Cardiac muscle cell (in vitro differentiated cells and primary cell): ENCODE data around the gene FHOD1. TPM values are rescaled to one million over a fixed set of nuclear protein-coding genes. Genes with fewer than 3 reads are reported as not detected.
A peak's percentile ranks its signal among the peaks of the same experiment; 100 is the strongest.

Source experiments
- DNase-seq, 2 donors: peaks; one replicate each; pipeline versions ENCODE4 v3.0.0 to v3.0.0-alpha.2; 2010 to 2017; ENCODE audit warnings: low read depth in 1 of 2, low spot score in 1 of 2
- H3K27ac ChIP-seq: fragments of 200-600 bp; sonication (generic); 2 replicates; pipeline ENCODE4 v1.5.1; 2016
- H3K27me3 ChIP-seq: fragments of 200-600 bp; sonication (generic); 2 replicates; pipeline ENCODE4 v1.6.0; 2016; ENCODE audit warnings: control low read depth
- H3K36me3 ChIP-seq: fragments of 200-600 bp; sonication (generic); 2 replicates; pipeline ENCODE4 v1.5.1; 2016; ENCODE audit warnings: control low read depth
- H3K4me1 ChIP-seq: fragments of 200-600 bp; sonication (generic); 2 replicates; pipeline ENCODE4 v1.8.1; 2017; ENCODE audit warnings: low read depth, mild to moderate bottlenecking, mixed run types
- H3K4me3 ChIP-seq: fragments of 200-600 bp; sonication (generic); 2 replicates; pipeline ENCODE4 v1.5.1; 2016; ENCODE audit warnings: mild to moderate bottlenecking
- H3K9me3 ChIP-seq: fragments of 200-600 bp; sonication (generic); 2 replicates; pipeline ENCODE4 v1.5.1; 2017; ENCODE audit warnings: low read depth, mild to moderate bottlenecking, control low read depth
- CTCF ChIP-seq: IDR thresholded peaks from 2 replicates; pipeline ENCODE4 v1.5.1; 2012; ENCODE audit warnings: low read depth, mild to moderate bottlenecking, low read length
- polyA plus RNA-seq: library from polyadenylated mRNA; unstranded; fragments of >200 nt; fragmentation: Nextera tagmentation; extraction: Ambion mirVana; gene quantifications from 2 replicates; pipeline ENCODE4 v1.2.1, GENCODE V29; 2016
- total RNA-seq: library from RNA; depleted of rRNA; stranded (reverse); fragments of >200 nt; gene quantifications from 2 replicates; pipeline ENCODE4 v1.2.3, GENCODE V29; 2016

Gene FHOD1
- total and polyA plus RNA-seq, 2 experiments from 2014 or later, result 17.9 to 18.5 TPM

- Histone ChIP-seq H3K4me1 (no peaks in the 10 kb centered on the region), H3K9me3 (no peaks in the 10 kb centered on the region), H3K4me3 (peak overlapping the region; percentile 95), H3K27me3 (no peaks in the 10 kb centered on the region), H3K36me3 (peaks cover 13% of the 10 kb centered on the region), H3K27ac (no peak overlapping the region)
- no peak for TF ChIP-seq CTCF
- DNase-seq, result no peak
Measured at GRCh38 chr16:67226295-67226803, 20.9 kb downstream of the FHOD1 start.

GRCh38 chr16:67223992-67224391, 23.3 kb downstream of the FHOD1 start:
- H3K4me1 ChIP-seq, result no peaks in the 10 kb centered on the region
- no peak overlapping the region for H3K4me3 ChIP-seq
- H3K27me3 ChIP-seq, result no peaks in the 10 kb centered on the region
- no peak for TF ChIP-seq CTCF
- no peak overlapping the region for H3K27ac ChIP-seq
- DNase-seq, result no peak
- H3K9me3 ChIP-seq, result no peaks in the 10 kb centered on the region
- H3K36me3 ChIP-seq, result no peaks in the 10 kb centered on the region

GRCh38 chr16:67216612-67217490, 30.4 kb downstream of the FHOD1 start:
- no peaks in the 10 kb centered on the region for H3K4me1 ChIP-seq
- peak in 1 of 2 donors; percentile 44 for DNase-seq
- H3K36me3 ChIP-seq, result no peaks in the 10 kb centered on the region
- H3K27me3 ChIP-seq, result no peaks in the 10 kb centered on the region
- H3K27ac ChIP-seq, result no peak overlapping the region
- no peak overlapping the region for H3K4me3 ChIP-seq
- no peaks in the 10 kb centered on the region for H3K9me3 ChIP-seq
- no peak for TF ChIP-seq CTCF

GRCh38 chr16:67215706-67216105, 31.6 kb downstream of the FHOD1 start:
- H3K27me3 ChIP-seq, result no peaks in the 10 kb centered on the region
- no peaks in the 10 kb centered on the region for H3K4me1 ChIP-seq
- no peak for DNase-seq
- no peak overlapping the region for H3K27ac ChIP-seq
- TF ChIP-seq CTCF, result no peak
- no peaks in the 10 kb centered on the region for H3K36me3 ChIP-seq
- H3K4me3 ChIP-seq, result no peak overlapping the region
- H3K9me3 ChIP-seq, result no peaks in the 10 kb centered on the region

GRCh38 chr16:67213197-67214019, 33.9 kb downstream of the FHOD1 start:
- H3K36me3 ChIP-seq, result no peaks in the 10 kb centered on the region
- no peak for DNase-seq
- H3K4me1 ChIP-seq, result no peaks in the 10 kb centered on the region
- TF ChIP-seq CTCF, result no peak
- H3K4me3 ChIP-seq, result no peak overlapping the region
- no peaks in the 10 kb centered on the region for H3K9me3 ChIP-seq
- H3K27me3 ChIP-seq, result no peaks in the 10 kb centered on the region
- H3K27ac ChIP-seq, result no peak overlapping the region
